GM18505 (cell line): Measurements from ENCODE around the gene CNST.

Experiments
- ATAC-seq: cut with Tn5 transposase; IDR thresholded peaks from one replicate; pipeline ENCODE4 v1.9.1; 2021; ENCODE audit not compliant: unreplicated experiment
- POLR2A ChIP-seq: IDR thresholded peaks from 4 replicates; pipeline ENCODE4 v1.6.1; 2011; ENCODE audit warnings: borderline replicate concordance; ENCODE audit not compliant: insufficient read depth, insufficient read length; ENCODE audit errors: extremely low read depth

The CNST gene, protein sequence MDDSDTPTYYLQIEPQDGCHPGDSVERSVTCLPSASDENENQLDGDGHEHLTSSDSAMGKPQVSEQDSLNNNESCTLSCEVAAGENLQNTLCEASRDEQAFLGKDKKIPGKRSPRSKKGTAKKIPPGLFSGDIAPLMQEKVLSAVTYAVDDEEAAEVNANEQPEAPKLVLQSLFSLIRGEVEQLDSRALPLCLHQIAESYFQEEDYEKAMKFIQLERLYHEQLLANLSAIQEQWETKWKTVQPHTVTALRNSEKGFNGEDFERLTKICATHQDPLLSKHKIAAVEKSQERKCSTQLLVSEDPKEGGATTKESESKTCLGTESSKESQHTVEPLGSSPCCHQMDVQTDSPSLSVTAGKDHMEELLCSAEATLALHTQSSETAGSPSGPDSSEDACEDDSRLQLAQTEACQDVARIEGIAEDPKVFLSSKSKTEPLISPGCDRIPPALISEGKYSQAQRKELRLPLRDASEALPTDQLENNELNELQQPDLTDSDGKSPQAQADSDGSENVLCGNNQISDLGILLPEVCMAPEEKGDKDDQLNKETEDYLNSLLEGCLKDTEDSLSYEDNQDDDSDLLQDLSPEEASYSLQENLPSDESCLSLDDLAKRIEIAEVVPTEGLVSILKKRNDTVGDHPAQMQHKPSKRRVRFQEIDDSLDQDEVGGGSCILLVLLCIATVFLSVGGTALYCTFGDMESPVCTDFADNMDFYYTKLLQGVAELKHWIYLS

DNA sequence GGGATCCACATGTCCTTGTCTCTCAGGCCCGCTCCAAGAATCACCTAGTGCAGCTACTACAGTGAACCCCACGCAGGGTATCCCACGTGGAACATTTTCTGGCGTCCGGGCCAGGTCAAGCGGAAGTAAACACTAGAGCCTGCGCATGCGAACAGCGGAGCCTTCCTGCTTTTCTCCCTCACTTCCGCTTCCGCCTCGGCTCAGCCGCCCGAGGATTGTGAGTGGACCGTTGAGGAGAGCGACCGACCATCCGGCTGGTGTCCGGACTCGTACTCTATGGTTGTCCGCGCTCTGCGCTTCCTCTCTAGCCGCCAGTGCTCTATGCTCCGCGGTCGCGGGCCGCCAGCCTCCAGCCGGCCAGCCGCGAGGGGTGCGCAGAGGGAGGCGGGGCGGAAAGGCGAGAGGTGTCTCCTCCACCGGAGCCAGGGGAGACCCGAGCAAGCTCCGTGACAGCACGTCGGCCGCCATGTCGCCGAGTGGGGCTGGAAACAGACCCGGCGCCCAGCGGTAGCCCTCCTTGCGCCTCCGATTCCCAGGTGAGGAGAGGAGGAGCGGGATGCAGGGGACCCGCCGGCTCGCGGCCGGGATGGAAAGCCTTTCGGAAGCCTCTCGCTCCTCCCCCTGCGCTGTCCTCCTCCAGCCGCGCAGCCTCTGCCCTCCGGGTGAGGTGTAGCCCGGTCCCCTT lies at the start of gene CNST, which contains the start of gene TFB2M:
Gene CNST (plus strand): TSS at position 329 of the 685 bp plus-strand sequence. CDS start 25,107 bp downstream, outside the sequence.
Gene TFB2M (minus strand): TSS at position 134 of the 685 bp plus-strand sequence. CDS start 123 bp downstream, at position 11.
- ATAC-seq, result peak; percentile 93
- TF ChIP-seq POLR2A, result peak; percentile 90

GRCh38 chr1:246517391-246517790 lies 48.9 kb upstream of the CNST start:
- TF ChIP-seq POLR2A, result no peak
- no peak for ATAC-seq

- no peak for TF ChIP-seq POLR2A
- ATAC-seq, result no peak
These were observed 47.6 kb upstream of the CNST start for GRCh38 chr1:246518456-246519205.

GRCh38 chr1:246519514-246519913 lies 46.7 kb upstream of the CNST start:
- ATAC-seq, result no peak
- no peak for TF ChIP-seq POLR2A

GRCh38 chr1:246526380-246526779 lies 39.9 kb upstream of the CNST start:
- no peak for ATAC-seq
- no peak for TF ChIP-seq POLR2A

DNA sequence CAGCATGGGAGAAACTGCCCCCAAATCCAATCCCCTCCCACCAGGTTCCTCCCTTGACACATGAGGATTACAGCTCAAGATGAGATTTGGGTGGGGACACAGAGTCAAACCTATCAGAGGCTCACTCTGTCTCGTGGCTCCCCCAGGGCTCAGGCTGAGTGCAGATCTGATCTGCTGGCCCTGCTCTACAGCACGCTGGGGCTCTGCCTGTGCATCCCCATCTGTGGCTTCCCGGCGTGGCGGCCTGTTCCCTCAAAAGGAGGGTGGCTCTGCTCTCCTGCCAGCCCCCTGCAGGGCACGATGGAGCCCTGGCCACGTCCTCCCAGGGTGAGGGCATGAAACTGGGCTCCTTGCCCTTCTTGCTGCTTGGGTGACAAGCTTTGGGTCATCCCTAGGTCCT lies 39.3 kb upstream of the CNST start:
- no peak for ATAC-seq
- TF ChIP-seq POLR2A, result no peak

DNA sequence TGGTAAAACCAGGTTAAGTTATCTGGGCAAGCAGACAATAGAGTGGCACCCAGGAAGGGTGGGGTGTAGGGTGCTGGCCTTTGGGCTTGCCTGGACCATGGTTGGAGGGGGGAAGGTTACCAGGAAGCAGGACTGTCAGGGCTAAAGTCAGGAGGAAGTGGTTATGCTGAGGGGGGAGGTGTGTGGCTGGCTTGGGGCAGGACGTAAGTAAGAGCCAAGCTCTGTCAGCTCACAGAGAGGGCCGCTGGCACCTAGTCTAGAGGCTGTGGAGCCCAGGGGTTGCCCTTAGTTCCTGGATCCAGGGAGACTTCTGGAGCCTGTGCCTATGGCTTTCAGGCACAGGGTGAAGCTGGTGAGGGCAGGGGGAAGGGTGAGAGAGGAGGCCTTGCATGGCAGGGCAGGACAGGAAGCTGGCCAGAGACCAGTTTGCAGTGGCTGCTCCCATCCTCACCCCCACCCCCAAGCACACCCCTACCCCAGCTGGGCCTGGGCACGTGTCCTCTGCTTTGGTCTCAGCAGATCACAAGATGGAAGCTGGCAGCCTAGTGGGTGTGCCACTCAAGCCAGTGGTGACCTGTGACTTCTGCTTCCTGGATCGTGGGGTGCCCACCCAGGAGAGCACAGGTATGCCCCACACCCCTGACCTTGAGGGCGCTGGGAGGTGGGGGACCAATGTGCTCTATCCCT lies 38.7 kb upstream of the CNST start:
- no peak for ATAC-seq
- TF ChIP-seq POLR2A, result no peak

- no peak for TF ChIP-seq POLR2A
- ATAC-seq, result no peak
These were observed 37.1 kb upstream of the CNST start for GRCh38 chr1:246528933-246529731.

DNA sequence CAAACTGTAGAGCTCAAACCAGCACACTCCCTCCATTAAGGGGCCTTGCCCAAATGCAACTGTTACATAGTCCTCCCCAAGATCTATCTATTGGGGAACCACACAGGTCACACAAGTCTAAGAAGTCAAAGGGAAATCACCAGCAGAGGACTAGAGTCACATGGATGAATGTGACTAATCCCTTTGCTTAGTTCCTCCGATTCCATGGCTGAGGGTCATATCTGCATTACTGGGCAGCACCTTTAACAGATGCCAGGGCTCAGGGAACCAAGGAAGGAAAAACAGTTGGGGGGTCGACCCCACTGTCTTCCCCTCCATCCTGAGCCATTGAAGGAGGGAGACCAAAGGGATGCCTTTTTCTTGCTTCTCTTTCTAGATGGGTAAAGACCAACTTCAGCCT lies 35.8 kb upstream of the CNST start:
- no peak for TF ChIP-seq POLR2A
- no peak for ATAC-seq

GRCh38 chr1:246532519-246532918 lies 33.7 kb upstream of the CNST start:
- no peak for TF ChIP-seq POLR2A
- ATAC-seq, result no peak

- no peak for TF ChIP-seq POLR2A
- no peak for ATAC-seq
These were observed 32.8 kb upstream of the CNST start for GRCh38 chr1:246533371-246533905.
